Lower lobe of right lung (tissue), 2 donors: ENCODE measurements around the gene PGS1. TPM values are rescaled to one million over a fixed set of nuclear protein-coding genes. Genes with fewer than 3 reads are reported as not detected.

Experiments
- ATAC-seq, 2 donors: fragments of 200-7000 bp; cut with Tn5 transposase; one replicate each; pipeline ENCODE4 v1.9.1; 2020 to 2022; ENCODE audit warnings: mild to moderate bottlenecking in 2 of 2, moderate library complexity in 2 of 2
- DNase-seq: peaks from one replicate; pipeline ENCODE4 v3.0.0-alpha.2; 2020
- H3K27ac ChIP-seq: fragments of 200-600 bp; one replicate; pipeline ENCODE4 v1.8.0; 2022
- H3K27me3 ChIP-seq: fragments of 200-600 bp; one replicate; pipeline ENCODE4 v1.8.0; 2022; ENCODE audit warnings: low read depth
- H3K36me3 ChIP-seq: fragments of 200-600 bp; one replicate; pipeline ENCODE4 v1.8.0; 2022; ENCODE audit warnings: mild to moderate bottlenecking
- H3K4me1 ChIP-seq: fragments of 200-600 bp; one replicate; pipeline ENCODE4 v1.8.0; 2022
- H3K4me3 ChIP-seq: fragments of 200-600 bp; one replicate; pipeline ENCODE4 v1.8.0; 2022; ENCODE audit warnings: mild to moderate bottlenecking
- H3K9me3 ChIP-seq: fragments of 200-600 bp; one replicate; pipeline ENCODE4 v1.8.0; 2022
- CTCF ChIP-seq: fragments of 200-600 bp; IDR thresholded peaks from one replicate; pipeline ENCODE4 v1.8.0; 2022; ENCODE audit warnings: antibody characterized with exemption, mild to moderate bottlenecking
- intact Hi-C: fragments of 100-400 bp; cut with DNase I; formaldehyde crosslinking; loops from one replicate; pipeline ENCODE4 v1.11.0; 2022
- total RNA-seq: library from RNA; stranded (reverse); fragmentation: NEBNext Ultra II Directional; extraction: Animal tissue kit (Norgen Biotek cat#: 25700); gene quantifications from one replicate; pipeline ENCODE4 v1.2.1, GENCODE V29; 2021
- donor health status: DM: no; HTN: yes; CAD: no; lungs with severe emphysema.

The PGS1 gene
- total RNA-seq, 1 donor from 2014 or later: 90.9 TPM

GRCh38 chr17:78433013-78433727 is 54.7 kb downstream of the PGS1 start:
- no peaks in the 10 kb centered on the region for H3K9me3 ChIP-seq
- no peak overlapping the region for H3K27ac ChIP-seq
- no peak for DNase-seq
- ATAC-seq: no peak
- H3K27me3 ChIP-seq: no peaks in the 10 kb centered on the region
- TF ChIP-seq CTCF: no peak
- intact Hi-C loops: no loop called here
- no peaks in the 10 kb centered on the region for H3K4me1 ChIP-seq
- H3K4me3 ChIP-seq: no peak overlapping the region
- H3K36me3 ChIP-seq: peaks cover 20% of the 10 kb centered on the region

- intact Hi-C loops: no loop called here
These were observed 55.4 kb downstream of the PGS1 start for GRCh38 chr17:78433780-78434335.

GRCh38 chr17:78434455-78435329 is 56.2 kb downstream of the PGS1 start:
- peaks cover 7% of the 10 kb centered on the region for H3K36me3 ChIP-seq
- H3K4me3 ChIP-seq: no peak overlapping the region
- peak; percentile 4 for ATAC-seq
- no peak overlapping the region for H3K27ac ChIP-seq
- H3K4me1 ChIP-seq: no peaks in the 10 kb centered on the region
- no peak for TF ChIP-seq CTCF
- no peak for DNase-seq
- no peaks in the 10 kb centered on the region for H3K27me3 ChIP-seq
- no peaks in the 10 kb centered on the region for H3K9me3 ChIP-seq
- intact Hi-C loops: no loop called here

More at GRCh38 chr17:78433780-78434335, 55.4 kb downstream of the PGS1 start:
- Histone ChIP-seq H3K36me3 (peaks cover 16% of the 10 kb centered on the region), H3K27me3 (no peaks in the 10 kb centered on the region), H3K4me1 (no peaks in the 10 kb centered on the region), H3K9me3 (no peaks in the 10 kb centered on the region), H3K4me3 (no peak overlapping the region), H3K27ac (no peak overlapping the region)
- no peak for DNase-seq
- TF ChIP-seq CTCF: no peak
- ATAC-seq: no peak

GRCh38 chr17:78435330-78436005 is 57.0 kb downstream of the PGS1 start:
- Histone ChIP-seq H3K27me3 (no peaks in the 10 kb centered on the region), H3K4me1 (no peaks in the 10 kb centered on the region), H3K4me3 (no peak overlapping the region), H3K27ac (no peak overlapping the region), H3K36me3 (no peaks in the 10 kb centered on the region), H3K9me3 (no peaks in the 10 kb centered on the region)
- intact Hi-C loops: no loop called here
- TF ChIP-seq CTCF: no peak
- DNase-seq (no peak), ATAC-seq (no peak)

GRCh38 chr17:78437508-78438169 is 59.2 kb downstream of the PGS1 start:
- ATAC-seq (no peak), DNase-seq (no peak)
- Histone ChIP-seq H3K4me3 (no peak overlapping the region), H3K4me1 (peaks cover 6% of the 10 kb centered on the region), H3K27ac (no peak overlapping the region), H3K9me3 (no peaks in the 10 kb centered on the region), H3K36me3 (no peaks in the 10 kb centered on the region), H3K27me3 (no peaks in the 10 kb centered on the region)
- intact Hi-C loops: no loop called here
- TF ChIP-seq CTCF: no peak
